TTC549 (cell line): ENCODE results near the gene PHACTR3.

Source experiments
- FAIRE-seq: peaks from 2 replicates; lab custom pipeline; 2012; peaks lifted over from hg19 to GRCh38; lab: Jason Lieb, UNC

PHACTR3 gene

DNA sequence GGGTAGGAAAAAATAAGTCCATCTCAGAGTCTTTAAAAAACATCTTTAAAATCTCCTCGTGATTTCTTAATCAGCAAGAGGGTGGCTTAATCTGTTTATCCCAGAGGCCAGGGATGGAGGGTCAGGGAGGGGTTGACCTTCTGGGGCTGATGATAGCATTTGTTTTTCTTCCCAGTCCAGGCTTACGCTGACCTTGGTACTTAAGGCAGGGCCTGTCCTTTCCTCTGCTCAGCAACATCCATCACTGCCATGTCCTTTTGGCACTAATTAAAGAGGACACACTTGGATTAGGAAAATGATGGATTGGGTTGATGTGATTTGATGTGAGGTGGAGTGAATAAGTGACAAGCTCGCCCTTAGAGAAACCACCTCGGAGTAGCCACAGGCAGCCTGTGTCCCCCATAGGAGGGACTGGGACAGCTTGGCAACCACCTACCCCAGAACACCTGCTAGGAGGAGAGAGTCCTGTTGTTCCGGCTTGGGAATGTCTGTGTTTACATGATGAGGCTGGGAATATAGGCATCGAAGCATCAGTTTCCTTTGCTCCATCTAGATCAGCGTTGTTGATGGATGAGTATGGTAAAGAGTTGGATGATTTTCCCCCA, 44.2 kb downstream of the PHACTR3 start:
- no peak for FAIRE-seq

- no peak for FAIRE-seq
Observed at GRCh38 chr20:59650418-59650817, 46.1 kb downstream of the PHACTR3 start.

- FAIRE-seq, result no peak
Observed at GRCh38 chr20:59652381-59652780, 48.0 kb downstream of the PHACTR3 start.

- FAIRE-seq, result no peak
Observed at GRCh38 chr20:59656417-59656816, 52.1 kb downstream of the PHACTR3 start.

GRCh38 chr20:59657459-59658046, 53.2 kb downstream of the PHACTR3 start:
- FAIRE-seq, result no peak

DNA sequence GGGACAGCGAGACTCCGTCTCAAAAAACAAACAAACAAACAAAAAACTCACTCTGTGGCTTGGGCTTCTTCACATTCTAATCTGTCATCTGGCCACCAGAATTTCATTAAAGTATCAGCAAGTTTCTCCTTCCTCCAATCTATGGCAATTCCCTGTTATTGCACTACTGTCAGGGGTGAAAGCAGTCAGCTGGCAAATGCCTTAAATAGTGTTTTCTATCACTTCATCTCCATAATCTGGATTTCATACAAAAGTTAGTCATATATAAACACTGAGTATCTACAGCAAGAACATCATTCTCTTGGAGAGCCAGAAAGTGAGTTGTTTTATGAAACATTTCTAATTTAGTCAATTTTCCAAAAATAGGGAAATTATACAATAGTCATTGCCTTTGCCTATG, 56.1 kb downstream of the PHACTR3 start:
- no peak for FAIRE-seq

GRCh38 chr20:59661153-59661552, 56.8 kb downstream of the PHACTR3 start:
- FAIRE-seq, result no peak

- FAIRE-seq, result no peak
Observed at GRCh38 chr20:59661621-59662020, 57.3 kb downstream of the PHACTR3 start.

GRCh38 chr20:59662161-59662560, 57.8 kb downstream of the PHACTR3 start:
- no peak for FAIRE-seq

DNA sequence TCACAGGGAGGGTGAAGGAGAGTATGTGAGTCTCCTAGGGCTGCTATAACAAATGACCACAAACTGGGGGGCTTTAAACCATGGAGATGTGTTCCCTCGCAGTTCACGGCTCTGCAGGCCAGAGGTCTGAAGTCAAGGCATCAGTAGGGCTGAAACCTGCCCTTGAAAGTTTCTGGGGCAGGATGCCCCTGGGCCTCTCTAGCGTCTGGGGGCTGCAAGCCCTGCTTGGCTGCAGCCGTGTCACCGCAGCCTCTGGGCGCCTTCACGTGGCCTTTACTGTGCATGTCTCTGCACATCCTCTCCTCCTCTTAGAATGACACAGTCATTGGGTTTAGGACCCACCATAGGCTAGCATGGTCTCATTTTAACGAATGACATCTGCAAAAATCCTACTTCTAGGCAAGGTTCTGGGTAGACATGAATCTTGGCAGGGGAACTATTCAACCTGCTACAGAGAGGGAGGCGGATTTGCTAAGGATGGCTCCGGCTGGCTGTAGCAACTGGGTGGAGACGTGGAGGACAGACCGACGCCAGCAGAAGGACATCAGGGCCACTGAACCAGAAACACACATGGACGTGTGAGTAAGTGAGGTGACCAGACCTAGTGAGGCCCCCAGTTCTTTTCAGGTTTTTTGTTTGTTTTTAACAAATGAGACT, 58.6 kb downstream of the PHACTR3 start:
- FAIRE-seq, result no peak

DNA sequence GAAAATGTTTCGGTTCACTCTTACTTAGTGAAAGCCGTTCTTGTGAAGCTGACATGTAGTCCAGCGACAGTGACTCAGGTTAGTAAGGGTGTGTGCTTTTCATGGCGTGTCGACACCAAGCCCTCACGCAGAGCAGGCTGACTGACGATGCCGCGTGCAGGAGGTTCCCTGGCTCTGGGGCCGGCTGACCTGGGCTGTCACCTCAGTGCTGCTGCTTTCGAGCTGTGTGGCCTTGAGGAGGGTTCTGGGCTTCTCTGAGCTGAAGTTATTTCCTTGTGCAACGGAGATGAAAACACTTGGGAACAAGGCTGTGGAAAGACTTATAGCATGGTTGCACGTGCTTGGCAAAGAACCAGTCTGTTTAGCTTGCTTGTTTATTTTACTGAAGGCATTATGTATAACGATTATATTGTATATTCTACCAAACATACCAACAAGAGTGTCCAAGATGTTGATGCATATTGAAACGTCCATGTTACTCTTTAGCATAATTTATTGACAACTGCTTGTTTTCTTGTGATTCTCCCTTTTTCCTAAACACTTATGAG, 59.2 kb downstream of the PHACTR3 start:
- FAIRE-seq, result no peak

GRCh38 chr20:59664421-59664941, 60.1 kb downstream of the PHACTR3 start:
- FAIRE-seq, result no peak

DNA sequence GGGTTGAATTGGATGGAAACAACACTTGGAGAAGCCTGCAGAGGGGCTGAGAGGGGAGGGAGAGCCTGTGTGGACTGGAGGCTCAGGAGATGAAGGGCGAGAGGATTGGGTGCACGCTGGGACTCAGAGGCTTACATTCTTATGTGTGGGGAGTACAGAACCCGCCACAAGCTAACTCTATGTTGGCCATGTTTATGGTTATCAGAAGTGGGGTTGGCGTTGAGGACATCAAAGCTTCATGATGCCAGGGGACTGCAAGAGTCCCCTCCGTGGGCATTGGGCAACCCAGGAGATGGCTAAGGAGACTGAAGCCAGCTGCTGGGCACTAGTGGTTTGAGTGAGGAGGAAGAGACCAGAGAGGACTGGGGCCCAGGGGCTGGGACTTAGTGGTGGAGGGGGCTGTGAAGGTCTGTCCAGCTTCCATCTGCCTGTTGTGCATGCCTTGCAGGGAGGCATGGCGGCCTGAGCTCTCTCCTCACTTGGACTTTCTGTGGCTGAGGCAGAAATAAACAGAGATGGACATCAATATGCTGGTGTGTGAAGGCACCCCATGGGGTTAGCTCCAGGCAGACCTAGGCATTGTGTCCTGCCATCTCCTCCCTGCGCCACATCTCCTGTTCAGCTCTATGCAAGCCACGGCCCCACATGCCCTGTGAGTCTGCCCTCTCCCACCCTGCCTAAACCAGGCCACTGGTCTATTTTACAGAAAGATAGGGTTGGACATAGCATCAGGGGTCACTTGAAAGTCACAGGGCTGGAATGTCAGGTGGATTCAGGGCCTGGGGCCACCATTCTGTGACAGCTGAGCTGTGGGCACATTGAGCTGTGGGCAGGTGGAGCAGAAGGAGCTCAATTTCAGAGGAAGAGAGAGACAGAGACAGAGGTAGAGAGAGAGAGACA, 61.6 kb downstream of the PHACTR3 start:
- no peak for FAIRE-seq

DNA sequence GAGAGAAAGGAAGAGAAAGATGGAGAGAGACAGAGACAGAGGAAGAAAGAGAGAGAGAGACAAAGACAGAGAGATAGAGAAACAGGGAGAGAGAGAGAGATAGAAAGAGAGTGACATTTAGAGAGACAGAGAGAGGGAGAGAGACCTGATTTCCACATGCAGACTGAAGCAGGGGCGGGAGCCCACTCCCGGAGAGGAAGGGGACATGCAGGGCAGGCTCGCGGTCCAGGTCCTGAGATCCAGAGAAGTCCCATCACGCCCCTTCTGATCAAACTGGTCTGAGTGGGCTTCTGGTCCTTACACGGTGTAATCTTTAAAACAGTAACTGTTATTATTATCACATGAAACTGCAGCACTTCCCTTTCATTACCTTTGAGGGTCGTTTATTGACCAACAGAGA, 62.2 kb downstream of the PHACTR3 start:
- FAIRE-seq, result no peak

- no peak for FAIRE-seq
Observed at GRCh38 chr20:59667131-59667530, 62.8 kb downstream of the PHACTR3 start.

DNA sequence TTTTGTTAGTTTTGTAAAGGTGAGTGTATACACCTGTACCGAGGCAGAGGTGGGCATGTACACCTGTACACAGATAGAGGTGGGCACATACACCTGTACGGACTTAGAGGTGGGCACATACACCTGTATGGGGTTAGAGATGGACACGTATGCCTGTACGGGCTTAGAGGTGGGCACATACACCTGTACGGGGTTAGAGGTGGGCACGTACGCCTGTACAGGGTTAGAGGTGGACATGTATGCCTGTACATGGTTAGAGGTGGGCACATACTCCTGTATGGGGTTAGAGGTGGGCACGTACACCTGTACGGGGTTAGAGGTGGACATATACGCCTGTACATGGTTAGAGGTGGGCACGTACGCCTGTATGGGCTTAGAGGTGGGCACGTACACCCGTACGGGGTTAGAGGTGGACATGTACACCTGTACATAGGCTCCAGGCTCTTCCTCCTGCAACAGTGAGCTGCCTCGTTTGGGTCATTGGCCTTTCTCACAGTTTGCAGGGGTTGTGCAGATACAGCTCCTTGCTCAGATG, 63.7 kb downstream of the PHACTR3 start:
- no peak for FAIRE-seq

DNA sequence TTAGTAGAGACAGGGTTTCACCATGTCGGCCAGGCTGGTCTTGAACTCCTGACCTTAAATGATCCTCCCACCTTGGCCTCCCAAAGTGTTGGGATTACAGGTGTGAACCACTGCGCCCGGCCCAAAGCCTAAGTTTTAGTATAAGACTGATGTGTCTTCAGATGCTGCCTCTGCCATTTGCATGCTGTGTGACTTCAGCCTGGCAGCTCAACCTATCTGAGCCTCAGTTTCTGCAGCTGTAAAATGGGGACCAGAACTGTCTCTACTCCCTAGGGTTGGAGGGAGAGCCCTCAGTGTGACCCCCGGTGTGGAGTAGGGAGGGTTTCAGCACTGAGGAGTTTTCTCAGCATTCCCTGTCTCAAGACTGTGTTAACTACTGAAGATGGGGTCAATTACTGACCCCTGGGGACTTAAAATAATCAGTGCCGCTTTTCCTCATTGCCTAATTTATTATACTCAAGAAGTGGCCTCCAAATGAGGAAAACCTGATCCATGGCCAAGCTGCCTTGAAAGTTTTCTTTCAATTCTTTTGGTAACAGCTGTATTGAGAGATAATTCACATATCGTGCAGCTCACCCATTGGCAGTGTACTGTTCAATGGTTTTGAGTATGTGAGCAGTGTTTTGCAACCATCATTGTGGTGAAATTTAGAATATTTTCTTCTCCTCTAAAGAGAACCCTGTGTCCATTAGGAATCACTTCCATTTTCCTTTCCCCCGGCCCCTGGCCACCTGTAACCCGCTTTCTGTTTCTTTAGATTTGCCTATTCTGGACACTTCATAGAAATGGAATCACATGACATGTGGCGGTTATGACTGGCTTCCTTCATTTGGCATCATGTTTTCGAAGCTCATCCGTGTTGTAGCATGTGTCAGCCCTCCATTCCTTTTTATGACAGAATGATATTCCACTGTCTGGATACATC, 64.8 kb downstream of the PHACTR3 start:
- FAIRE-seq, result no peak

DNA sequence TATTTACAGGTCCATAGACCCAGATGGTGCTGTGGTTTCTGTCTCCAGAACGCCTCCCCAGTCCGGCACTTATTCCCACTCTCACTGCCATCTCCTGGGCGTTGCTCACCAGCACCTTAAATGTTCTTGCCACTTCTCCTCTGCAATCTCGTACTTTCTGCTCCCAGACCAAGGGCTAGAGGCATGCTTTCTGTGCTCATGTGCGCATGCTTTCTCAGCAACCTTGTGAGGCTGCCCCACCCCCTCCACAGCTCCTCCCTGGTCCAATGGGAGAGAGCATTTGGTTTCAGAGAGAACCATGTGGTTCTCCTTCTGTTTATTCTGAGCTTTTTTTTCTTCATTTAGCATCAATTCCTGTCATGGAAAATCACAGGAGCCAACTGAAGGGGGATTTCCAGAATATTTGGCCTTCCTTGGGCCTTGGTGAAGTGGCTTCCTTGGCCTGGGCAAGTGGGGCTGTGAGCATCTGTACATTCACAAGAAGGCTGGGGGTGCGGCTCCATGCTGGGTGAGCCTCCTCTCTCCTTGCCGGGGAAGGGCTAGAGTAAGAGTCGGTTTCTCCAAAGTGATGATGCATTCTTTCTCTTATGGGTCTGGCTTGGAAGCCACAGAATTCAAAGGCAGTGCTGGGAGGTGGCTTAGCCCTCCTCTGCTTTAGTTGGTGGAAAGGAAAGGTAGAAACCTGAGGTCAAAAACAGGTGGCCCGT, 66.6 kb downstream of the PHACTR3 start:
- FAIRE-seq, result no peak

GRCh38 chr20:59671661-59672471, 67.5 kb downstream of the PHACTR3 start:
- FAIRE-seq, result no peak
